Endothelial cell (in vitro differentiated cells): Measurements from ENCODE around the gene ZC3H12A. TPM values are rescaled to one million over a fixed set of nuclear protein-coding genes. Genes with fewer than 3 reads are reported as not detected.

Source experiments
- DNase-seq: peaks from one replicate; pipeline ENCODE4 v3.0.0; 2021; ENCODE audit warnings: low spot score
- H3K27ac Mint-ChIP-seq: one replicate; pipeline ENCODE4 v1.8.0; 2021; ENCODE audit warnings: mixed read lengths, inconsistent platforms; ENCODE audit not compliant: unreplicated experiment
- H3K27me3 Mint-ChIP-seq: one replicate; pipeline ENCODE4 v1.8.0; 2021; ENCODE audit warnings: mild to moderate bottlenecking, moderate library complexity, mixed read lengths, inconsistent platforms; ENCODE audit not compliant: unreplicated experiment
- H3K36me3 Mint-ChIP-seq: one replicate; pipeline ENCODE4 v1.8.0; 2021; ENCODE audit warnings: mild to moderate bottlenecking, low read depth, mixed read lengths, inconsistent platforms; ENCODE audit not compliant: unreplicated experiment
- H3K4me1 Mint-ChIP-seq: one replicate; pipeline ENCODE4 v1.8.0; 2021; ENCODE audit warnings: mild to moderate bottlenecking, mixed read lengths, inconsistent platforms; ENCODE audit not compliant: unreplicated experiment
- H3K4me3 Mint-ChIP-seq: one replicate; pipeline ENCODE4 v1.8.0; 2021; ENCODE audit warnings: mild to moderate bottlenecking, mixed read lengths, inconsistent platforms; ENCODE audit not compliant: unreplicated experiment
- H3K9me3 Mint-ChIP-seq: one replicate; pipeline ENCODE4 v1.8.0; 2021; ENCODE audit warnings: mixed read lengths, inconsistent platforms; ENCODE audit not compliant: unreplicated experiment
- CTCF ChIP-seq: fragments of 200-600 bp; sonication (generic); IDR thresholded peaks from one replicate; pipeline ENCODE4 v1.5.0; 2021; ENCODE audit warnings: antibody characterized with exemption; ENCODE audit not compliant: unreplicated experiment
- total RNA-seq: library from RNA; stranded (reverse); fragmentation: NEBNext Ultra II Directional; extraction: Animal tissue kit (Norgen Biotek cat#: 25700); gene quantifications from one replicate; pipeline ENCODE4 v1.2.1, GENCODE V29; 2021; ENCODE audit not compliant: unreplicated experiment

The ZC3H12A gene
- total RNA-seq, 1 donor from 2014 or later = 5.4 TPM

DNA sequence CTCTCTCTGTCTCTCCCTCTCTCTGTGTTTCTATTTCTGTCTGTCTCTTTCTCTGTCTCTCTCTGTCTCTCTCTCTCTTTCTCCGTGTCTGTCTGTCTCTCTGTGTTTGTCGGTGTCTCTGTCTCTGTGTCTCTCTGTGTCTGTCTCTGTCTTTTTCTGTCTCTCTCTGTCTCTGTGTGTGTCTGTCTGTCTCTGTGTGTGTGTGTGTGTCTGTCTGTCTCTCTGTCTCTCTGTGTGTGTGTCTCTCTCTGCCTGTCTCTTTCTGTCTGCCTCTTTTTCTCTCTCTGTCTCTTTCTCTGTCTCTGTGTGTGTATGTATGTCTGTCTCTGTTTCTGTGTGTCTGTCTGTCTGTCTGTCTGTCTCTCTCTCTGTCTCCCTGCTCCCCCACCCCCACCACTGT is 31.7 kb upstream of the ZC3H12A start:
- H3K27me3 Mint-ChIP-seq = peaks cover 11% of the 10 kb centered on the region
- H3K27ac Mint-ChIP-seq = no peak overlapping the region
- no peak for TF ChIP-seq CTCF
- H3K36me3 Mint-ChIP-seq = no peaks in the 10 kb centered on the region
- no peak overlapping the region for H3K4me3 Mint-ChIP-seq
- DNase-seq = no peak
- H3K4me1 Mint-ChIP-seq = no peaks in the 10 kb centered on the region
- H3K9me3 Mint-ChIP-seq = no peaks in the 10 kb centered on the region

- Mint-ChIP-seq H3K4me3 (no peak overlapping the region), H3K27me3 (peaks cover 7% of the 10 kb centered on the region), H3K27ac (no peak overlapping the region), H3K9me3 (no peaks in the 10 kb centered on the region), H3K36me3 (no peaks in the 10 kb centered on the region), H3K4me1 (peaks cover under 1% of the 10 kb centered on the region)
- no peak for DNase-seq
- no peak for TF ChIP-seq CTCF
These were observed 27.5 kb upstream of the ZC3H12A start for GRCh38 chr1:37446874-37447273.

GRCh38 chr1:37448185-37448584 is 26.2 kb upstream of the ZC3H12A start:
- H3K27me3 Mint-ChIP-seq = peaks cover 4% of the 10 kb centered on the region
- H3K4me1 Mint-ChIP-seq = peaks cover 4% of the 10 kb centered on the region
- TF ChIP-seq CTCF = no peak
- H3K4me3 Mint-ChIP-seq = no peak overlapping the region
- H3K27ac Mint-ChIP-seq = no peak overlapping the region
- no peaks in the 10 kb centered on the region for H3K36me3 Mint-ChIP-seq
- DNase-seq = no peak
- no peaks in the 10 kb centered on the region for H3K9me3 Mint-ChIP-seq

GRCh38 chr1:37448691-37449417 is 25.5 kb upstream of the ZC3H12A start:
- Mint-ChIP-seq H3K27me3 (peaks cover 4% of the 10 kb centered on the region), H3K4me1 (peaks cover 4% of the 10 kb centered on the region), H3K27ac (no peak overlapping the region), H3K9me3 (no peaks in the 10 kb centered on the region), H3K4me3 (no peak overlapping the region), H3K36me3 (no peaks in the 10 kb centered on the region)
- no peak for DNase-seq
- TF ChIP-seq CTCF = no peak

DNA sequence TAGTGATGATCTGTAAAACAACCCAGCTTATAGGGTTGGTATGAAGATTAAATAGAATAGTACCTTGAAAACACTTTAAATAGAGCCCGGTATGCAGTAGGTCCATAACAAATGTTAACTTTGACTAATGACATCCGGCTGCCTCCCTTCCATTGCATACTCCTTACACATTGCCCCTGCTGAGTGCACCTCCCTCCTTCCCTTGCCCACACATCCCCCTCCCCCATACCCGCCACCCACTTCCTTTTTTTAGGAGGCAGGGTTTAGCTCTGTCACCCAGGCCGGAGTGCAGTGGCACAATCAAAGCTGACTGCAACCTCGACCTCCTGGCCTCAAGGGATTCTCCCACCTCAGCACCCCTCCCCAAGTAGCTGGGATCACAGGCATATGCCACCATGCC is 24.4 kb upstream of the ZC3H12A start:
- Mint-ChIP-seq H3K36me3 (no peaks in the 10 kb centered on the region), H3K27me3 (peaks cover 3% of the 10 kb centered on the region), H3K9me3 (no peaks in the 10 kb centered on the region), H3K27ac (no peak overlapping the region), H3K4me1 (peaks cover 4% of the 10 kb centered on the region), H3K4me3 (no peak overlapping the region)
- DNase-seq = no peak
- no peak for TF ChIP-seq CTCF
